Heart left ventricle (tissue), 16 donors: ENCODE measurements around the gene AKT2. TPM values are rescaled to one million over a fixed set of nuclear protein-coding genes. Genes with fewer than 3 reads are reported as not detected.

Experiments used
- ATAC-seq, 4 donors: fragments of 200-7000 bp; cut with Tn5 transposase; one replicate each; pipeline ENCODE4 v1.9.1; 2020 to 2022; ENCODE audit warnings: moderate library complexity in 4 of 4, mild to moderate bottlenecking in 3 of 4, moderate number of reproducible peaks in 1 of 4
- DNase-seq, 5 donors: peaks; one replicate each; pipeline ENCODE4 v3.0.0-alpha.2; 2020
- H3K27ac ChIP-seq, 12 donors: fragments of 200-600 bp; sonication (generic) in 4 of 12; one replicate each; pipeline versions ENCODE4 v1.5.0 to v1.8.0; 2016 to 2022; ENCODE audit warnings: mild to moderate bottlenecking in 2 of 12
- H3K27me3 ChIP-seq, 9 donors: fragments of 200-600 bp; sonication (generic) in 2 of 9; one replicate each; pipeline versions ENCODE4 v1.5.1 to v1.8.0; 2016 to 2022; ENCODE audit warnings: mild to moderate bottlenecking in 3 of 9
- H3K36me3 ChIP-seq, 9 donors: fragments of 200-600 bp; sonication (generic) in 2 of 9; one replicate each; pipeline versions ENCODE4 v1.5.0 to v1.8.0; 2018 to 2022; ENCODE audit warnings: mild to moderate bottlenecking in 2 of 9
- H3K4me1 ChIP-seq, 12 donors: fragments of 200-600 bp; sonication (generic) in 4 of 12; one replicate each; pipeline versions ENCODE4 v1.5.0 to v1.8.0; 2016 to 2022; ENCODE audit warnings: mild to moderate bottlenecking in 3 of 12
- H3K4me3 ChIP-seq, 12 donors: fragments of 200-600 bp; sonication (generic) in 4 of 12; one replicate each; pipeline versions ENCODE4 v1.5.0 to v1.8.0; 2017 to 2022; ENCODE audit warnings: mild to moderate bottlenecking in 9 of 12, moderate library complexity in 4 of 12
- H3K9me3 ChIP-seq, 12 donors: fragments of 200-600 bp; sonication (generic) in 4 of 12; one replicate each; pipeline versions ENCODE4 v1.5.0 to v1.8.0; 2016 to 2022; ENCODE audit warnings: mild to moderate bottlenecking in 1 of 12
- POLR2A ChIP-seq, 2 donors: fragments of 450-650 bp; IDR thresholded peaks; one replicate each; pipeline ENCODE4 v1.6.1; 2017; ENCODE audit warnings: antibody characterized with exemption in 2 of 2, mild to moderate bottlenecking in 2 of 2, moderate library complexity in 2 of 2
- WGBS, 4 donors: extraction: QIAGEN DNeasy Blood & Tissue Kit in 2 of 4; methylation state at CpG; one replicate each; pipeline versions ENCODE4 v1.1.5 to v1.1.7; 2013 to 2018; 5-methylcytosine and 5-hydroxymethylcytosine counted together
- intact Hi-C, 10 donors: fragments of 100-400 bp; cut with DNase I; formaldehyde crosslinking; loops; one replicate each; pipeline versions ENCODE4 v1.11.1 to v1.14.2; 2022
- polyA plus RNA-seq, 2 donors: library from polyadenylated mRNA; stranded (reverse); fragments of 200-250 nt; gene quantifications; one replicate each; pipeline ENCODE4 v1.2.3, GENCODE V29; 2013
- total RNA-seq, 9 donors: library from RNA; depleted of rRNA in 2 of 9; stranded (reverse); fragments of >200 nt in 2 of 9; fragmentation: NEBNext Ultra II Directional in 3 of 9; extraction: Animal tissue kit (Norgen Biotek cat#: 25700) in 3 of 9; gene quantifications; one replicate each; pipeline versions ENCODE4 v1.1.0 to v1.2.4, GENCODE V29; 2016 to 2023
- TF ChIP-seq, protein P1 (sequence below), 12 donors: fragments of 200-600 bp; sonication (generic) in 4 of 12; IDR thresholded peaks; one replicate each; pipeline versions ENCODE4 v1.5.0 to v1.8.0; 2018 to 2022; ENCODE audit warnings: antibody characterized with exemption in 12 of 12, mild to moderate bottlenecking in 5 of 12
- donor health status: ischemic (EF 13 %, LVEDD 7.1; RV severe dilation, severe dysfunction).
- donor health status: healthy with polysubstance abuse.
- donor health status: DM: no; HTN: yes; CAD: no.
- donor health status: DM: no; HTN: no; CAD: no.
- donor health status: ischemic (EF 25% LVEDD 6.9; RV normal size, moderate dysfunction).
- donor health status: ischemic (EF 25% LVEDD 5.7; RV mildly dilated, moderate dysfunction).
- donor health status: healthy.
- donor health status: DM: yes; HTN: yes; CAD: no.
- donor health status: ischemic (EF 35%, LVEDD 5.7; RV mildly dilated, moderate dysfunction).
- donor health status: nonischemic (EF 11% LVEDD 7.7; RV severe dilation, severe dysfunction).
- donor health status: DM: yes; HTN: yes; CAD: no.
- donor health status: PGD.
- donor health status: ischemic (EF 29% LVEDD 5.4; RV normal size, mild dysfunction).
- donor health status: nonischemic (EF 23%, LVEDD 6.1; RV moderate dilation, normal function).

The AKT2 gene
- total and polyA plus RNA-seq, 11 donors = 71.0 to 132 (median 112) TPM

DNA sequence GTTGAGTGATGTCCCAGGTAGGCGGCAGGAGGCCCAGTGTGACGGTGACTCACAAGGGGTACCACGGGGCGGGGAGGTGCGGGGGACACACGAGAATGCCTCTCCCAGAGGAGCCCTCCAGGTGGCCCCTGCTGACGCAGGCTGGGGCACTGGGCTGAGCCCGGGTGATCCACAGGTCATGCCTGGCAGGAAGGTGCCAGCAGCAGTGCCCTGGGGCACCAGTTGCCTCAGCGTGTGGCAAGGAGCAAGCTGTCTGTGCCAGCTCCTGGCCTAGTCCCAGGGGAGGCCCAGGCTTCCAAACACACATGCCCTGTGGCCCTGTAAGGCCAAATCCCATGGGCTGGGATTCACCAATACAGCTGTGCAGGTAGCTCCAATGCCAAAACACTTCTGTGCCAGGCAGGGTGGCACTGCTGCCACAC lies 28.0 kb downstream of the AKT2 start:
- no peak for TF ChIP-seq POLR2A (IDR thresholded peaks at IDR 0.05)
- DNase-seq (peak in 4 of 5 donors; percentile 60 to 77 (median 63)), ATAC-seq (peak; percentile 77 to 90 (median 82))
- H3K36me3 ChIP-seq = peaks cover 0 to 51% (median 42%) of the 10 kb centered on the region in 9 donors
- H3K27me3 ChIP-seq = no peaks in the 10 kb centered on the region
- H3K4me1 ChIP-seq = peaks cover 0 to 29% (median 2%) of the 10 kb centered on the region in 12 donors
- no peak overlapping the region for H3K4me3 ChIP-seq
- H3K27ac ChIP-seq = peak overlapping the region in 5 of 12 donors; percentile 14 to 51 (median 18)
- WGBS, 4 donors = 60 to 78% (median 75%) methylated on average over 6 to 9 of the region's 9 CpGs
- intact Hi-C loops = no loop called here
- no peaks in the 10 kb centered on the region for H3K9me3 ChIP-seq

DNA sequence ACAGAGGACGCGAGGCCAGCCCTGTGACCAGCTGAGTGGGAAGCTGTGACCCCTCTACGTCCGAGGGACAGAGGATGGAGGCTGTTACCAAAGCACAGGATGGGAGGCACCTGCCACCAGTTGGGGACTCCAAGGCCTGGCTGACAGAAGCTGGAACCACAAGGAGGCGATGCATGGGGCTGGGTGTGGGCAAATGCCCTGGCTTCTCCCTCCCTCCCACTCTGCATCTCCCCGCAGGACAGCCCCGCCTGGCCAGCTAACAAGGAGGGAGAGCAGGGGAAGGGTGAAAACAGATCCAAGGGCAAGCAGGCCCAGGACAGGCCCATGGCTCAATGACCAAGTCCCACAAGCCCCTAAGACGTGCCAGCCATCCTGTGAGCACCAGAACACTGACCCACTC lies 28.6 kb downstream of the AKT2 start:
- ATAC-seq (peak in 2 of 4 donors; percentile 5 to 22), DNase-seq (peak in 1 of 5 donors; percentile 39)
- Histone ChIP-seq H3K27me3 (no peaks in the 10 kb centered on the region), H3K9me3 (no peaks in the 10 kb centered on the region), H3K4me3 (no peak overlapping the region), H3K4me1 (peaks cover 0 to 32% (median 2%) of the 10 kb centered on the region in 12 donors), H3K36me3 (peaks cover 0 to 57% (median 43%) of the 10 kb centered on the region in 9 donors), H3K27ac (peak overlapping the region in 4 of 12 donors; percentile 15 to 51 (median 32))
- WGBS, 4 donors = 90 to 95% (median 92%) methylated on average over 7 to 8 of the region's 8 CpGs
- TF ChIP-seq POLR2A (IDR thresholded peaks at IDR 0.05) = no peak
- TF ChIP-seq, protein P1, sequence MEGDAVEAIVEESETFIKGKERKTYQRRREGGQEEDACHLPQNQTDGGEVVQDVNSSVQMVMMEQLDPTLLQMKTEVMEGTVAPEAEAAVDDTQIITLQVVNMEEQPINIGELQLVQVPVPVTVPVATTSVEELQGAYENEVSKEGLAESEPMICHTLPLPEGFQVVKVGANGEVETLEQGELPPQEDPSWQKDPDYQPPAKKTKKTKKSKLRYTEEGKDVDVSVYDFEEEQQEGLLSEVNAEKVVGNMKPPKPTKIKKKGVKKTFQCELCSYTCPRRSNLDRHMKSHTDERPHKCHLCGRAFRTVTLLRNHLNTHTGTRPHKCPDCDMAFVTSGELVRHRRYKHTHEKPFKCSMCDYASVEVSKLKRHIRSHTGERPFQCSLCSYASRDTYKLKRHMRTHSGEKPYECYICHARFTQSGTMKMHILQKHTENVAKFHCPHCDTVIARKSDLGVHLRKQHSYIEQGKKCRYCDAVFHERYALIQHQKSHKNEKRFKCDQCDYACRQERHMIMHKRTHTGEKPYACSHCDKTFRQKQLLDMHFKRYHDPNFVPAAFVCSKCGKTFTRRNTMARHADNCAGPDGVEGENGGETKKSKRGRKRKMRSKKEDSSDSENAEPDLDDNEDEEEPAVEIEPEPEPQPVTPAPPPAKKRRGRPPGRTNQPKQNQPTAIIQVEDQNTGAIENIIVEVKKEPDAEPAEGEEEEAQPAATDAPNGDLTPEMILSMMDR (IDR thresholded peaks at IDR 0.05) = no peak
- intact Hi-C loops = no loop called here

DNA sequence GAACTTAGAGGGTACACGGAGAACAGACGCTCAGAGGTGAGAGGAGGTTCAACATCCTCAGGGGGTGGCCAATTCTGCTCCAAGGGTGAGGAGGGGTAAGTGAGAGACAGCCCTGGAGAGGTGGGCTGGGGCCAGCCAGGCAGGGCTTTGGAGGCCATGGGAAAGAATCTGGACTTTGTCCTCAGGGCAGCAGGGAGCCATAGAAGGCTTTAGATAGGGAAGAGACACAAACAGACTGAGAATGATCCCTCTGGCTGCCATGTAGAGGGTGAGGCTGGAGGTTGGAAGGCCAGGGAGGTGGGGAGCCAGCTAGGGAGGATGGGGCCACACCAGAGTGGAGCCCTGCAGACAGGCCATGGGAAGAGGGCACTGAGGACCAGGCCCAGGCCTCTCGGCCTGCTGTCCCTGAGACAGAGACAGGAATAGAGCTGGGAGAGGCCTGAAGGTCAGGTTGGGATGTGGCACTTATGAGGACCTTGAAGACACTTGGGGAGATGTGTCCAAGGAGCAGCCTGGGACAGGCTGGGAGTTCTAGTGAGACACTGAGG lies 29.5 kb downstream of the AKT2 start:
- no peaks in the 10 kb centered on the region for H3K9me3 ChIP-seq
- H3K4me1 ChIP-seq = peaks cover 0 to 32% (median 2%) of the 10 kb centered on the region in 12 donors
- peaks cover 0 to 63% (median 44%) of the 10 kb centered on the region in 9 donors for H3K36me3 ChIP-seq
- H3K27me3 ChIP-seq = no peaks in the 10 kb centered on the region
- peak in 1 of 5 donors; percentile 10 for DNase-seq
- intact Hi-C loops = no loop called here
- WGBS, 4 donors = 88 to 89% (median 88%) methylated on average over 3 of the region's 3 CpGs
- no peak overlapping the region for H3K27ac ChIP-seq
- ATAC-seq = no peak
- TF ChIP-seq, protein P1 (IDR thresholded peaks at IDR 0.05) = no peak
- TF ChIP-seq POLR2A (IDR thresholded peaks at IDR 0.05) = no peak
- no peak overlapping the region for H3K4me3 ChIP-seq

DNA sequence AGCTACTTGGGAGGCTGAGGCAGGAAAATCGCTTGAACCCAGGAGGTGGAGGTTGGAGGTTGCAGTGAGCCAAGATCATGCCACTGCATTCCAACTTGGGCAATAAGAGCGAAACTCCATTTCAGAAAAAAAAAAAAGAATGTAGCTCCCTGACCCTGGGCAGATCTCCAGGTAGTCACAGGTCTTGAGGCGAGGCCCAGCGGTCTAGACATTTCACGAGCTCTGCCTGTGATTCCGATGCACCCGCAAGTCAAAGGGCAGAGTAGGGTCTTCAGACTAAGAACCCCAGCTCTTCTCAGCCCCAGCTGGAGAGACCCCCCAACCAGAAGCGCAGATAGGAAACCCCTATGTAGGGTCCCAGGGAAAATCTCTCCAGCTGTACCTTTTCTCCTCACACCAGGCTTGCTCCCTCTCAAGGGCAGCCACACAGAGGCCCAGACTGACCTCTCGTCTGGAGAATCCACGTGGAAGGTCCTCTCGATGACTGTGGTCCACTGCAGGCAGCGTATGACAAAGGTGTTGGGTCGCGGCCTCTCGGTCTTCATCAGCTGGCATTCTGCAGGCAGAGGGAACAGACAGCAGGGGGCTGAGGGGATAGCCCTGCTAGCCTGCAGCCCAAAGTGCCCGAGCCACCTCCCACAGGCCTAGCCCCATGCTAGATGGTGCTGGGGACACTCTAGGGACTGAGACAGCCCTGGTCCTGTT lies 30.3 kb downstream of the AKT2 start:
- peak in 1 of 5 donors; percentile 46 for DNase-seq
- ATAC-seq = no peak
- TF ChIP-seq POLR2A (IDR thresholded peaks at IDR 0.05) = no peak
- TF ChIP-seq, protein P1 (IDR thresholded peaks at IDR 0.05) = no peak
- H3K36me3 ChIP-seq = peaks cover 0 to 71% (median 51%) of the 10 kb centered on the region in 9 donors
- peaks cover 0 to 28% (median 0%) of the 10 kb centered on the region in 12 donors for H3K4me1 ChIP-seq
- no peak overlapping the region for H3K27ac ChIP-seq
- intact Hi-C loops = no loop called here
- no peaks in the 10 kb centered on the region for H3K27me3 ChIP-seq
- no peak overlapping the region for H3K4me3 ChIP-seq
- no peaks in the 10 kb centered on the region for H3K9me3 ChIP-seq
- 93 to 96% (median 94%) methylated on average over 14 to 16 of the region's 16 CpGs for WGBS, 4 donors
